Trophoblast cell (in vitro differentiated cells and primary cell): ENCODE results near the gene BBC3.

Experiments used
- DNase-seq, 2 donors: peaks; one replicate each; pipeline ENCODE4 v3.0.0-alpha.2; 2016
- H2AFZ ChIP-seq: 2 replicates; pipeline ENCODE4 v1.6.1; 2013; ENCODE audit warnings: low read length, moderate library complexity, mild to moderate bottlenecking; ENCODE audit not compliant: insufficient read depth, poor library complexity
- H2AK5ac ChIP-seq: 2 replicates; pipeline ENCODE4 v1.6.1; 2013; ENCODE audit warnings: mild to moderate bottlenecking, low read length
- H2BK120ac ChIP-seq: 2 replicates; pipeline ENCODE4 v1.6.1; 2013; ENCODE audit warnings: low read length, mild to moderate bottlenecking, moderate library complexity; ENCODE audit not compliant: insufficient read depth, poor library complexity
- H2BK12ac ChIP-seq: 2 replicates; pipeline ENCODE4 v1.6.1; 2013; ENCODE audit warnings: mild to moderate bottlenecking, low read length, moderate library complexity
- H2BK5ac ChIP-seq: 2 replicates; pipeline ENCODE4 v1.6.1; 2013; ENCODE audit warnings: low read length, low read depth, moderate library complexity, mild to moderate bottlenecking; ENCODE audit not compliant: poor library complexity
- H3K14ac ChIP-seq: 2 replicates; pipeline ENCODE4 v1.6.1; 2013; ENCODE audit warnings: mild to moderate bottlenecking, low read length
- H3K18ac ChIP-seq: 2 replicates; pipeline ENCODE4 v1.6.1; 2013; ENCODE audit warnings: mild to moderate bottlenecking, low read length
- H3K23ac ChIP-seq: 2 replicates; pipeline ENCODE4 v1.6.1; 2013; ENCODE audit warnings: low read length
- H3K27ac ChIP-seq: 2 replicates; pipeline ENCODE4 v1.5.1; 2013; ENCODE audit warnings: low read depth, mild to moderate bottlenecking, inconsistent platforms, low read length, moderate library complexity
- H3K27me3 ChIP-seq: 2 replicates; pipeline ENCODE4 v1.6.1; 2013; ENCODE audit warnings: inconsistent platforms, mild to moderate bottlenecking, low read length, moderate library complexity; ENCODE audit not compliant: insufficient read depth
- H3K36me3 ChIP-seq, 2 experiments: 1 replicate in 1 of 2; 2 replicates in 1 of 2; pipeline ENCODE4 v1.6.1; 2013; ENCODE audit warnings: low read length in 2 of 2, mild to moderate bottlenecking in 2 of 2, moderate library complexity in 1 of 2; ENCODE audit not compliant: insufficient read depth in 2 of 2, control insufficient read depth in 1 of 2
- H3K4ac ChIP-seq: 2 replicates; pipeline ENCODE4 v1.6.1; 2013; ENCODE audit warnings: low read depth, mild to moderate bottlenecking, low read length, moderate library complexity
- H3K4me1 ChIP-seq, 2 experiments: 1 replicate in 1 of 2; 2 replicates in 1 of 2; pipeline ENCODE4 v1.6.1; 2013; ENCODE audit warnings: low read length in 2 of 2, mild to moderate bottlenecking in 2 of 2, moderate library complexity in 1 of 2; ENCODE audit not compliant: insufficient read depth in 2 of 2, control insufficient read depth in 1 of 2
- H3K4me2 ChIP-seq: 2 replicates; pipeline ENCODE4 v1.6.1; 2013; ENCODE audit warnings: inconsistent platforms, mild to moderate bottlenecking, low read length, moderate library complexity
- H3K4me3 ChIP-seq: 2 replicates; pipeline ENCODE4 v1.5.1; 2013; ENCODE audit warnings: mild to moderate bottlenecking, low read depth, low read length, inconsistent platforms
- H3K79me1 ChIP-seq: one replicate; pipeline ENCODE4 v1.6.1; 2013; ENCODE audit warnings: low read length
- H3K79me2 ChIP-seq: 2 replicates; pipeline ENCODE4 v1.6.1; 2013; ENCODE audit warnings: low read length, mild to moderate bottlenecking; ENCODE audit not compliant: control insufficient read depth, insufficient read depth, poor library complexity
- H3K9ac ChIP-seq: 2 replicates; pipeline ENCODE4 v1.6.1; 2013; ENCODE audit warnings: mild to moderate bottlenecking, low read length
- H3K9me3 ChIP-seq: 2 replicates; pipeline ENCODE4 v1.6.1; 2013; ENCODE audit warnings: low read depth, mild to moderate bottlenecking, control low read depth, inconsistent platforms, low read length; ENCODE audit not compliant: insufficient read depth
- H4K12ac ChIP-seq: 2 replicates; pipeline ENCODE4 v1.6.1; 2013; ENCODE audit warnings: low read depth, mild to moderate bottlenecking, low read length, moderate library complexity
- H4K8ac ChIP-seq: 2 replicates; pipeline ENCODE4 v1.6.1; 2013; ENCODE audit warnings: low read depth, mild to moderate bottlenecking, low read length, moderate library complexity
- H4K91ac ChIP-seq: one replicate; pipeline ENCODE4 v1.6.1; 2013; ENCODE audit warnings: low read depth, mild to moderate bottlenecking, low read length, moderate library complexity
- WGBS: extraction: QIAGEN DNeasy Blood & Tissue Kit; methylation state at CpG from one replicate; pipeline ENCODE4 v1.1.7; 2013; ENCODE audit warnings: missing lambda C conversion rate; ENCODE audit not compliant: insufficient read length, insufficient coverage; ENCODE audit errors: extremely low coverage; 5-methylcytosine and 5-hydroxymethylcytosine counted together

The BBC3 gene

GRCh38 chr19:47268028-47268427 is 37.0 kb upstream of the BBC3 start:
- H3K4me1 ChIP-seq: peaks cover 2 to 11% of the 10 kb centered on the region in 2 experiments
- H4K91ac ChIP-seq: no peak overlapping the region
- no peaks in the 10 kb centered on the region for H3K27me3 ChIP-seq
- H2AFZ ChIP-seq: no peak overlapping the region
- no peak overlapping the region for H3K23ac ChIP-seq
- H3K14ac ChIP-seq: no peak overlapping the region
- H3K4me3 ChIP-seq: no peak overlapping the region
- H3K9me3 ChIP-seq: peaks cover 2% of the 10 kb centered on the region
- no peak overlapping the region for H2BK5ac ChIP-seq
- H3K27ac ChIP-seq: no peak overlapping the region
- H3K4me2 ChIP-seq: no peak overlapping the region
- no peak overlapping the region for H4K8ac ChIP-seq
- H3K9ac ChIP-seq: no peak overlapping the region
- no peak overlapping the region for H2AK5ac ChIP-seq
- H3K36me3 ChIP-seq: peaks cover 53% of the 10 kb centered on the region in 2 experiments
- no peak for DNase-seq
- no peak overlapping the region for H3K4ac ChIP-seq
- no CpG with 5 or more reads among the region's 6 CpGs for WGBS
- H3K79me1 ChIP-seq: peaks cover 6% of the 10 kb centered on the region
- H3K18ac ChIP-seq: no peak overlapping the region
- no peak overlapping the region for H2BK12ac ChIP-seq
- no peak overlapping the region for H2BK120ac ChIP-seq
- no peaks in the 10 kb centered on the region for H3K79me2 ChIP-seq
- H4K12ac ChIP-seq: no peak overlapping the region

DNA sequence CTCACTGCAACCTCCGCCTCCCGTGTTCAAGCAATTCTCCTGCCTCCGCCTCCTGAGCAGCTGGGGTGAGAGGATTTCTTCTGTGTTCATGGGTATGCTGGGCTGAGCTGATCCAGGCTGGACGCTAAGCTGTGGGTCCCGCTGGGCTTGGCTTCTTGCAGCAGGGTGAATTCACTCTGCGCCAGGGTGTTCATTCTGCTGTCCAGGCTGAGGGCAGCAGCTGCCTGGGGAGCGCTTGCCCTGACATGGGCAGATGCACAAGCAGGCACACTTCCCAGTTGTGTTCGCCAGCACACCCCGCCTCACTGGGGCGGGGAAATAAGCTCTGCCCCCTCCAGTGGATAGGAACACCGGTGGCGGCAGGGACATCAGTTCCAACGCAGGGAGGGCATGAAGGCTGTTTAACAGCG is 36.4 kb upstream of the BBC3 start:
- H2BK5ac ChIP-seq: no peak overlapping the region
- H3K79me2 ChIP-seq: no peaks in the 10 kb centered on the region
- H3K4me1 ChIP-seq: peaks cover 0 to 4% of the 10 kb centered on the region in 2 experiments
- WGBS: no CpG with 5 or more reads among the region's 14 CpGs
- H3K4ac ChIP-seq: no peak overlapping the region
- no peak overlapping the region for H3K27ac ChIP-seq
- no peak overlapping the region for H3K18ac ChIP-seq
- H3K27me3 ChIP-seq: no peaks in the 10 kb centered on the region
- H4K8ac ChIP-seq: no peak overlapping the region
- no peak overlapping the region for H2BK120ac ChIP-seq
- H4K12ac ChIP-seq: no peak overlapping the region
- peaks cover 2% of the 10 kb centered on the region for H3K79me1 ChIP-seq
- no peak overlapping the region for H4K91ac ChIP-seq
- H3K14ac ChIP-seq: no peak overlapping the region
- H3K23ac ChIP-seq: no peak overlapping the region
- no peak overlapping the region for H3K4me2 ChIP-seq
- H2AFZ ChIP-seq: no peak overlapping the region
- H2AK5ac ChIP-seq: no peak overlapping the region
- peaks cover 2% of the 10 kb centered on the region for H3K9me3 ChIP-seq
- H3K4me3 ChIP-seq: no peak overlapping the region
- no peak for DNase-seq
- H3K9ac ChIP-seq: no peak overlapping the region
- H3K36me3 ChIP-seq: peaks cover 57 to 59% of the 10 kb centered on the region in 2 experiments
- no peak overlapping the region for H2BK12ac ChIP-seq

DNA sequence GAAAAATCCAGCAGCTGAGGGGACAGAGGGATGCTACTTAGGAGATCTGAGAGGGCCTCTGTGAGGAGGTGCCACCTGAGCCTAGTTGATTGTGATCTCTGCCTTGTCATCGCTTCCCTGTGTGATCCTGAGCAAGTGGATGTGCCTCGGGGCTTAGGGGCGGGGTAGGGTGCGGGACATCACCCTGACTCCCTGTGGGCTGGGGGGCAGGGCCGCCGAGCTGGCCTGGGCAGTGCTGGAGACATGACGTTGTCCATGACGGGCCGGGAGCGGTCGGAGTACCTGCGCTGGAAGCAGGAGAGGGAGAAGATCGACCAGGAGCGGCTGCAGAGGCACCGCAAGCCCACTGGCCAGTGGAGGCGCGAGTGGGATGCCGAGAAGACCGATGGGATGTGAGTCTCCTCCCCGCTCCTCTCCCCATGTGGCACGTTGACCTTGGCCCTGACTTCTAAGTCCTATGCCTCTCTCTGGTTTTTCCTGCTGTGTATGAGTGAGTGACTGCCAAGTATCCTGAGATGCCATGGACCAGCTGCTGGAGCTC is 35.5 kb upstream of the BBC3 start:
- Histone ChIP-seq H3K27ac (no peak overlapping the region), H3K4me1 (no peaks in the 10 kb centered on the region), H3K27me3 (no peaks in the 10 kb centered on the region), H3K9me3 (peaks cover 2% of the 10 kb centered on the region), H3K18ac (no peak overlapping the region), H2AFZ (no peak overlapping the region), H2BK5ac (no peak overlapping the region), H2BK12ac (no peak overlapping the region), H3K79me2 (no peaks in the 10 kb centered on the region), H3K36me3 (peaks cover 55 to 60% of the 10 kb centered on the region in 2 experiments), H3K4ac (no peak overlapping the region), H3K4me3 (no peak overlapping the region), H3K23ac (no peak overlapping the region), H3K79me1 (peaks cover 2% of the 10 kb centered on the region), H2BK120ac (no peak overlapping the region), H4K12ac (no peak overlapping the region), H4K91ac (no peak overlapping the region), H3K9ac (no peak overlapping the region), H2AK5ac (no peak overlapping the region), H4K8ac (peak overlapping the region; percentile 1), H3K4me2 (no peak overlapping the region), H3K14ac (no peak overlapping the region)
- no CpG with 5 or more reads among the region's 21 CpGs for WGBS
- DNase-seq: peak; percentile 14 to 56

DNA sequence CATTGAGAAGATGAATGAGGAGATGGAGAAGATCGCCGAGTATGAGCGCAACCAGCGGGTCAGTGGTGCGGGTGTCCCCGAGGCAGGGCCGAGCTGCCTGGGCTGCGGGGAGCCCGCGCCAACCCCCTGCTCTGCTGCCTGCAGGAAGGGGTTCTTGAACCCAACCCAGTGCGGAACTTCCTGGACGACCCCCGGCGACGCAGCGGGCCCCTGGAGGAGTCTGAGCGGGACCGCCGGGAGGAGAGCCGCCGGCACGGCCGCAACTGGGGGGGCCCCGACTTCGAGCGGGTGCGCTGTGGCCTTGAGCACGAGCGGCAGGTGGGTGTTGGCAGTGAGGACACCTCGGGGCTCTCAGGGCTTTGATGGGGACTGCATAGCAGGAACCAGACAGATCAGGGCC is 33.6 kb upstream of the BBC3 start:
- Histone ChIP-seq H3K4me3 (no peak overlapping the region), H3K9ac (no peak overlapping the region), H3K4ac (no peak overlapping the region), H3K27me3 (no peaks in the 10 kb centered on the region), H4K91ac (no peak overlapping the region), H3K18ac (no peak overlapping the region), H2BK120ac (no peak overlapping the region), H2BK12ac (no peak overlapping the region), H2BK5ac (no peak overlapping the region), H3K23ac (no peak overlapping the region), H2AK5ac (no peak overlapping the region), H3K36me3 (peaks cover 58 to 60% of the 10 kb centered on the region in 2 experiments), H4K8ac (no peak overlapping the region), H3K9me3 (peaks cover 2% of the 10 kb centered on the region), H3K14ac (no peak overlapping the region), H3K79me2 (no peaks in the 10 kb centered on the region), H3K4me1 (no peaks in the 10 kb centered on the region), H4K12ac (no peak overlapping the region), H3K79me1 (peaks cover 2% of the 10 kb centered on the region), H2AFZ (no peak overlapping the region), H3K27ac (no peak overlapping the region), H3K4me2 (no peak overlapping the region)
- no peak for DNase-seq
- no CpG with 5 or more reads among the region's 30 CpGs for WGBS
